HG03442 (cell line): Measurements from ENCODE around the gene SLC9A9.

Experiments used
- ATAC-seq: cut with Tn5 transposase; IDR thresholded peaks from one replicate; pipeline ENCODE4 v1.9.1; 2021; ENCODE audit warnings: mild to moderate bottlenecking, moderate library complexity; ENCODE audit not compliant: unreplicated experiment

Gene SLC9A9

GRCh38 chr3:143235614-143236204 lies 612.6 kb downstream of the SLC9A9 start:
- ATAC-seq: no peak

- ATAC-seq: no peak
Observed at GRCh38 chr3:143234526-143234925, 613.7 kb downstream of the SLC9A9 start.

DNA sequence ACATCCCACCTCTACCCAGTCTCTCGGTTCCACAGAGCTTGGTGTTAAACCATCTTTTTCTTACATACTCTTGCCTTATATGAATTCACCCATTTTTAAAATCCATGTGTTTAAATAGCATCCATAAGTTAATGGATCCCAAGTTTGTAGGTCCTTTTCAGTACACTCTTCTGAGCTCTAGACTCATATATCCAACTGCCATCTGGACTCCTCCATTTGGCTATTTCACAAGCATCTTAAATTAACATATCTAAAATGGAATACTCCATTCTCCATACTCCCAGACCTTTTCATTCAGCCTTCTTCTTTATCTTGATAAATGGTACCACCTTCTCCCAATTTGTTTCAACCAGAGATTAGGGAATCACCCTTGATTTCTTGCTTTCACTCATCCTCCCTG lies 615.3 kb downstream of the SLC9A9 start:
- ATAC-seq: no peak

DNA sequence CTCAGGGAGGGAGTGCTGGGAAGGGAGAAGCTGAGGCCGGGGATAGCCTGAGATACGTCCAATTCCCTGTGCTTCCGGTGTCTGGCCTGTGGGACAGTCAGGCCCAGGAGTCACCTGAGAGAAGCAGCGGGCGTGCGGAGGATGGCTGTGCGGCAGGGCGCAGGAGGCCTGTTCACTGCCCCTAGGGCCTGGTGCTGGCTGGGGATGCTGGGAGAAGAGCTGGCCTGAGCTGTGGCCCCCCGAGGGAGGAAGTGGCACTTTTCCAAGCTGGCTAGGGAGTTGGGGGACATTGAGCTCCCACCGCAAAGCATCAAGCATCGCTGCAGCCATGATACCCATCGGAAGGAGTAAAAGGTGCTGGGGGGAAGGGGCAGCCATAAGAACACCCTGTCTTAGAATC lies 619.9 kb downstream of the SLC9A9 start:
- no peak for ATAC-seq

GRCh38 chr3:143226678-143227291 lies 621.5 kb downstream of the SLC9A9 start:
- no peak for ATAC-seq

DNA sequence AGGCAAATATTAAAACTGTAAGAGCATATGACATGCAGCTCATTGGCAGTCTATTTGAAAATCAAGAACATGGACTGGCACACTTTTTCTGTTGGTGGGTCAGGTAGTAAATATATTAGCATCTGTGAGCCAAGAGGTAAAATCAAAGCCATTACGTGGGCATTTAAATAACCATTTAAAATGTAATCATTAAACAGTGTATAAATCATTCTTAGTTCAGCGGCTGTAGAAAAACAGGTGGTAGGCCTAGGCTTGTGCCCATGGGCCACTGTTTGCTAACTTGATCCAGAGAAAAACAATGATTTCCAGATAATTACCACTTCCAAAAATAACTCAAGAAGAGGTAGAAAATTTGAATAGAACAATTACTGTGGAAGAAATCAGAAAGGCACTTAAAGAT lies 623.6 kb downstream of the SLC9A9 start:
- no peak for ATAC-seq

DNA sequence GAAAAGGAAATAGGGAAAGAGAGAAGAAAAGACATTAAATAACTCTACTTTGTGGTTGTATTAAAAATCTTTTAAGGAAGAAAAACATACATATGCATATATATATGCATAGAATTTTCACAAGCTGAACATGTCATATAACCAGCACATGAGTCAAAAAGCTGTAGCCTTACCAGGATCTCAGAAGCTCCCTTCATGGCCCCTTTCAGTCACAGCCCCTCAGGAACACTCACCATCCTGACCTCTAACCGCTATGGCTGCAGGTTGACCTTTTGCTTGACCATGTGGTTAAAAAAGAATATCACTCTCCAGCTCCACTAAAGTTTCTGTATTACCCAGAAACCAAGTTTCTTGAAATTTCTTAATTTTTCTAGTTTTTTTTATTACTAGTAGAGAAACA lies 625.3 kb downstream of the SLC9A9 start:
- ATAC-seq: no peak

DNA sequence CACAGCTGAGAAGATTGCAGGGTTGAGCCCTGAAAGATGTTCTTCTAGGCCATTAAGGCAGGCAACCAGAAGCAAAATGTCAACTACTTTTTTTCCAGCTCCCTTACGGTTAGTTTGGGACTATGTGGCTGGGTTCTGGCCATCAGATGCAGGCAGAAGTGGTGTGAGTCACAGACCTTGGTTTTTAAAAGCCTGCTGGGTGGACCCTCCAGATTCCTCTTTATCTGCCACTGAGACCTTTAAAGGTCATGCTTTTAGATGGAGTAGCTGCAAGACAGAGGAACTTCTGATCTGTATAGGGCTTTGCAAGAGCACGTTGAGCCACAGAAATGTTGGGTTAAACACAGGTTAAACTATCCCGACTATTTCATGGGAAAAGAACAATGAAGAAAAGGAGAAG lies 625.8 kb downstream of the SLC9A9 start:
- no peak for ATAC-seq

- ATAC-seq: no peak
Observed at GRCh38 chr3:143221446-143221845, 626.8 kb downstream of the SLC9A9 start.

- ATAC-seq: no peak
Observed at GRCh38 chr3:143220741-143221140, 627.5 kb downstream of the SLC9A9 start.

- no peak for ATAC-seq
Observed at GRCh38 chr3:143218166-143218835, 630.0 kb downstream of the SLC9A9 start.

DNA sequence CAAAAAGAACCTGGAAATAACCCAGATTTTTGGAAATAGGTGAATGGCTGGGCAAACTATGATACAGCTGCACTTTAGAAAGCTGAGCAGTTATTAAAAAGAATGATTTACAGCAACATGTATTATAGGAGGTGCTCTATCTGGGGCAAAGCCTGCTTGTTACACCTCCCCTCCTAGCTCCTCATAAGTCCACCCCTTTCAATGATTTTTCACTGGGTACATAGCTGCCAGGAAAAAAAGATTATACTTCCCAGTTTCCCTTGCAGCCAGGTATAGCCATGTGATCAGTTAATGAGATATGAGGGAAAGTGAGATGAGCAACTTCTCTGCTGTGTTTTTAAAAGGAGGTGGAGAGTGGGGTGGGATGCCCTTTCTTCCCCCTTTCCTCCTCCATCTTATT lies 631.0 kb downstream of the SLC9A9 start:
- no peak for ATAC-seq

DNA sequence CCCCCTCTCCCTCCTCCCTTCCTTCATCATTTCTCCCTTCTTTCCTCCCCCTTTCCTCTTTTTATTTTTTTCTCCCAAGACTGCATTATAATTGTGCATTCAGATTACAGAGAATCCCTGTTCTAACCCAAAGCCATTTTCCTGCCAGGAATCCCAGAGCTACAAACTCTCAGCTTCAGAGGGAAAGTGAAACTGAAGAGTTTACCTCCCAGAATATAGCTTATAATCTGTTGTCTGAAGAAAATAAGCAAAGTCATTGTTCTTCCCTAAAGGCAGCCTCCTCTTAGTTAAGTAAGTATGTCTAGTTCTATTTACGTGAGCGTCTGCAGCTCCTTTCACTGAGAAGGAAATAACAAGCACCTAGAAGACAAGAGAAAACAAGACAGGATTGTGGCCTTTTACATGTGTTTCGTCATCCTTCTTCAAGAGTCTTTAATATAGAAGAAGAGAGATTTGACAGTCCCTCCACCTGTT lies 631.5 kb downstream of the SLC9A9 start:
- no peak for ATAC-seq
